ENCODE data around the gene NOM1. TPM values are rescaled to one million over a fixed set of nuclear protein-coding genes. Genes with fewer than 3 reads are reported as not detected.
"Not testable (repeated sequence)": the region's sequence is repeated elsewhere in the genome, so short reads cannot be mapped to it uniquely, and the experiment has no call there.

Gene NOM1
- total and polyA plus RNA-seq, 2 experiments from 2014 or later: 9.2 to 17.9 TPM

DNA sequence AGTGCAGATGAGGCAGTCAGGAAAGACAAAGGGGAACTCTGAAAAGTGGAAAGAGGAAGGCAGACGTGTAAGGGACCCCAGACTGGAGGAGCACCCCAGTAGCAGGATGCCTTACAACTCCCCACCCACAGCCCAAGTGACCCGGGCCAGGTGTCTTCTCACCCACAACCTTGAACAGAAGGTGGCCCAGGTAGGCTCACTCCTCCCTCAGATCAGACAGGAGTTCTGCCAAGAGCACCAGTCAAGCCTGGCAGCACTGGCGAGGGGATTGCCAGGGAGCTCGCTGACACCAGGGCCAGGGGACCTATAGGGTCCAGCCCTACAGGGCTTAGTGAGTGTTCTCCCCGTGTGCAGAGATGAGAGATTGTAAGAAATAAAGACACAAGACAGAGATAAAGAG, 29.4 kb upstream of the NOM1 start:
- Histone ChIP-seq H3K27ac (no peak overlapping the region), H3K9me2 (ENCODE audit: insufficient read depth) (no peaks in the 10 kb centered on the region), H3K9ac (no peak overlapping the region), H3K9me3 (ENCODE audit: low read depth) (no peaks in the 10 kb centered on the region), H3K27me3 (replicated peaks; ENCODE audit: insufficient read depth) (peaks cover 18% of the 10 kb centered on the region), H2AFZ (no peak overlapping the region), H3F3A (ENCODE audit: insufficient read depth) (no peaks in the 10 kb centered on the region), H3K36me3 (ENCODE audit: low read depth) (no peaks in the 10 kb centered on the region), H3K4me1 (ENCODE audit: insufficient read depth) (no peaks in the 10 kb centered on the region), H3K4me2 (ENCODE audit: unreplicated experiment) (no peak overlapping the region), H3K4me3 (no peak overlapping the region), H3K79me2 (ENCODE audit: insufficient read depth) (no peaks in the 10 kb centered on the region), H4K20me1 (ENCODE audit: insufficient read depth) (no peaks in the 10 kb centered on the region)
- WGBS, 2 experiments (ENCODE audit: low coverage in 1 of 2, low lambda C conversion rate in 2 of 2, missing lambda C conversion rate in 2 of 2): 41 to 46% methylated on average over 5 of the region's 5 CpGs
- DNase-seq: no peak
- no peak for TF ChIP-seq EZH2phosphoT487 (IDR thresholded peaks at IDR 0.05; ENCODE audit: insufficient read depth, low read depth)
- in situ Hi-C loops (cut with MboI): no loop called here

DNA sequence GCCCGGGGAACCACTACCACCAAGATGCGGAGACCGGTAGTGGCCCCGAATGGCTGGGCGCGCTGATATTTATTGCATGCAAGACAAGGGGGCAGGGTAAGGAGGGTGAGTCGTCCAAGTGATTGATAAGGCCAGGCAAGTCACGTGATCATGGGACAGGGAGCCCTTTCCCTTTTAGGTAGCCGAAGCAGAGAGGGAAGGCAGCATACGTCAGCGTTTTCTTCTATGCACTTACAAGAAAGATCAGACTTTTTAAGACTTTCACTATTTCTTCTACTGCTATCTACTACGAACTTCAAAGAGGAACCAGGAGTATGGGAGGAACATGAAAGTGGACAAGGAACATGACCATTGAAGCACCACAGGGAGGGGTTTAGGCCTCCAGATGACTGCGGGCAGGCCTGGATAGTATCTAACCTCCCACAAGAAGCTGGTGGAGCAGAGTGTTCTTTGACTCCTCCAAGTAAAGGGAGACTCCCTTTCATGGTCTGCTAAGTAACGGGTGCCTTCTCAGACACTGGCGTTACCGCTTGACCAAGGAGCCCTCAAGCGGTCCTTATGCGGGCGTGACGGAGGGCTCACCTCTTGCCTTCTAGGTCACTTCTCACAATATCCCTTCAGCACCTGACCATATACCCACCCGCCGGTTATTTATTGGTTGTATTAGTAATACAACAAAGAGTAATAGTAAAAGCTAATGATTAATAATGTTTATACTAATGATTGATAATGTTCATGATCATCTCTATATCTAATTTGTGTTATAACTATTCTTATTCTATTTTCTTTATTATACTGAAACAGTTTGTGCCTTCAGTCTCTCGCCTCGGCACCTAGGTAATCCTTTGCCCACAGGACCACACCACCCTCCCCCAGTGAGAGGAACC, 28.8 kb upstream of the NOM1 start:
- H3K9ac ChIP-seq; H3K9me2 ChIP-seq (ENCODE audit: insufficient read depth); H4K20me1 ChIP-seq (ENCODE audit: insufficient read depth); in situ Hi-C loops (cut with MboI); H3K9me3 ChIP-seq (ENCODE audit: low read depth); H2AFZ ChIP-seq; H3K79me2 ChIP-seq (ENCODE audit: insufficient read depth); H3K36me3 ChIP-seq (ENCODE audit: low read depth); H3K4me3 ChIP-seq; H3K27ac ChIP-seq; H3K4me1 ChIP-seq (ENCODE audit: insufficient read depth); DNase-seq; H3K4me2 ChIP-seq (ENCODE audit: unreplicated experiment); H3F3A ChIP-seq (ENCODE audit: insufficient read depth): not testable (repeated sequence)
- H3K27me3 ChIP-seq (replicated peaks; ENCODE audit: insufficient read depth): peaks cover 18% of the 10 kb centered on the region
- WGBS, 2 experiments (ENCODE audit: low coverage in 1 of 2, low lambda C conversion rate in 2 of 2, missing lambda C conversion rate in 2 of 2): 51 to 53% methylated on average over 24 of the region's 24 CpGs

GRCh38 chr7:156922304-156922703, 27.2 kb upstream of the NOM1 start:
- peaks cover 18% of the 10 kb centered on the region for H3K27me3 ChIP-seq (replicated peaks; ENCODE audit: insufficient read depth)
- H3F3A ChIP-seq (ENCODE audit: insufficient read depth); DNase-seq; H3K79me2 ChIP-seq (ENCODE audit: insufficient read depth); in situ Hi-C loops (cut with MboI); H2AFZ ChIP-seq; H3K27ac ChIP-seq; H3K36me3 ChIP-seq (ENCODE audit: low read depth); H3K4me1 ChIP-seq (ENCODE audit: insufficient read depth); H3K9me2 ChIP-seq (ENCODE audit: insufficient read depth); H3K4me3 ChIP-seq; H3K9me3 ChIP-seq (ENCODE audit: low read depth); H3K9ac ChIP-seq; H4K20me1 ChIP-seq (ENCODE audit: insufficient read depth); H3K4me2 ChIP-seq (ENCODE audit: unreplicated experiment): not testable (repeated sequence)
- WGBS, 2 experiments (ENCODE audit: low coverage in 1 of 2, low lambda C conversion rate in 2 of 2, missing lambda C conversion rate in 2 of 2): 40 to 57% methylated on average over 6 of the region's 6 CpGs

- H3F3A ChIP-seq (ENCODE audit: insufficient read depth); H3K4me2 ChIP-seq (ENCODE audit: unreplicated experiment); DNase-seq; in situ Hi-C loops (cut with MboI); H3K4me1 ChIP-seq (ENCODE audit: insufficient read depth); H3K79me2 ChIP-seq (ENCODE audit: insufficient read depth); H3K9me3 ChIP-seq (ENCODE audit: low read depth); H2AFZ ChIP-seq; H4K20me1 ChIP-seq (ENCODE audit: insufficient read depth); H3K9me2 ChIP-seq (ENCODE audit: insufficient read depth); H3K4me3 ChIP-seq; H3K36me3 ChIP-seq (ENCODE audit: low read depth); H3K27ac ChIP-seq; H3K9ac ChIP-seq: not testable (repeated sequence)
- 22 to 38% methylated on average over 8 to 12 of the region's 12 CpGs for WGBS, 2 experiments (ENCODE audit: low coverage in 1 of 2, low lambda C conversion rate in 2 of 2, missing lambda C conversion rate in 2 of 2)
- H3K27me3 ChIP-seq (replicated peaks; ENCODE audit: insufficient read depth): peaks cover 11% of the 10 kb centered on the region; the same call in 1 of the 2 replicates
Observed at GRCh38 chr7:156925821-156926220, 23.7 kb upstream of the NOM1 start.
